HS-5 (cell line): ENCODE results near the gene CYP46A1.

Experiments used
- DNase-seq: peaks from one replicate; pipeline ENCODE4 v3.0.0-alpha.2; 2012; ENCODE audit warnings: low read depth

The CYP46A1 gene

DNA sequence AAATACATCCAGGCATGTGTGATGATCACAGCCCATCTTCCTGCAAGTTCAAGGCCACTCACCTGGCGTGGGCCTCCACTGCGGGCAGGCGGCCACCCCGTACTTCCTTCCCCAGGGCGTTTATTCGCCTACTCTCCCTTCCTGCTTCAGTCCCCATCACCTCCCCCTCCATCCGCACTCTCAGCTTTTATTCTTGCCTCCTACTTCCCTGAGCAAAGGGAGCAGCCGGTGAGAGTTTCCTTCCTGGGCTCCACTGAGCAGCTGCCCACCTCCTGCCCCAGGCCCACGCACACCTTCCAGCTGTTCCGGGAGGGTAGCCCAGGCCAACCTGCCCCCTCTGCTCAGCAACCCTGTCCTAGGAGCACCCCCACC lies 4.1 kb downstream of the CYP46A1 start:
- DNase-seq, result no peak

DNA sequence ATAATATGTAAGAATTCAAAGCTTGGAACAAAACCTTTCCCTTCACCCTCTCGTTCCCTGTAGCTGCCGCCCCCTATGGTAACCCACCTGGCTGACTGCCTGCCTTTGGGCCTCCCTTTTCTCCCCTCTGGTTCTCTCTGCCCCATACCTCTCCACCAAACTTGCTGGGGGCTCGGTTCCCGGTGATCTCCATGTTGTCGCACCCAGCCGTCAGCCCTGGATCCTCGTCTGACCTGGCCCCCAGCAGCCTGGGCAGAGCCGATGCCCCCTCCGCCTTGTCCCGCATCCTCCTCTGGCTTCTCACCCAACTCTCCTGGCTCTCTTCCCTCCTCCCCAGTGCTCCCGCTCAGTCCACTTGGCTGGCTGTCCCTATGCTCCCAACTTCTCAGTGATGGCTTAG lies 4.5 kb downstream of the CYP46A1 start:
- DNase-seq, result no peak

DNA sequence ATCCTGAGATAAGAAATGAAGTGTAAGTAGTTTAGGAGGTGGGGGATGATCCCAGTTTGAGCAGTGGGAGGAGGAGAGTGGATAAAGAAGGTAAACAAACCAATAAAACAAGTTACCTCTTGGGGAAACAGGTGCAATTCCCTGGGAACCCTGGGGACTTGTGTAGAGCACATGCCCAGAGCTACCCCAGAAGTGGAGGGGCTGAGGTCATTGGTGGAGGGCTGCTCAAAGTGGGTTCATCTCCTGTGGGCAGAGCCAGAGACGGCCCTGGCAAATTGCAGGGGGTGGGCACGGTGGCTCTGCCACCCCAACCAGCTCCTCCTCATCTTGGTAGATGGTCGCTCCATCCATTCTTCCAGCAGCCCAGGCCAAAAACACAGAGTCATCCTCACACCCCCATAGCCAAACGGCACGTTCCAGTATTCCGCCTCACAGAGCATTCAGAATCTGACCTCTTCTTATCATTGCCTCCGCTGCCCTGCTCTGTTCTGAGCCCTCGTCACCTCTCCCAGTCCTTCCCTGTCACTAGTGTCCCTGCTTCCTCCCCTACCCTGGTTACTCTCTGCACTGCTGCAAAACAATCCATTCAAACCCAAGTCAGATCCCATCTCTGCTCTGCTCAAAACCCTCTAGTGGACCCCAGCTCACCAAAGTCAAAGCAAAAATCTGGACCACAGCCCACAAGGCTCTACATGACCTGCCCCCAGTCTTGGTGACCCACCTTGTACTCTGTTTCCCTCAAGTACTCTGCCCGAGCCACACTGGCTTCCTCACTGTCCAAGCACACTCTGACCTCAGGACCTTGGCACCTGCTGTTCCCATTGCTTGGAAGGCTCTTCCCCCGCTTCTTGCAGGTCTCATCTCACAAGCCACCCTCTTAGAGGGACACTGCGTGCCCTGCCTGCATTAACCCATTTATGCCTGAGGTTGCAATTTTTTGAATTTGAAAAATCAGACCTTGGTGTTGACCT lies 5.5 kb downstream of the CYP46A1 start:
- DNase-seq, result no peak

DNA sequence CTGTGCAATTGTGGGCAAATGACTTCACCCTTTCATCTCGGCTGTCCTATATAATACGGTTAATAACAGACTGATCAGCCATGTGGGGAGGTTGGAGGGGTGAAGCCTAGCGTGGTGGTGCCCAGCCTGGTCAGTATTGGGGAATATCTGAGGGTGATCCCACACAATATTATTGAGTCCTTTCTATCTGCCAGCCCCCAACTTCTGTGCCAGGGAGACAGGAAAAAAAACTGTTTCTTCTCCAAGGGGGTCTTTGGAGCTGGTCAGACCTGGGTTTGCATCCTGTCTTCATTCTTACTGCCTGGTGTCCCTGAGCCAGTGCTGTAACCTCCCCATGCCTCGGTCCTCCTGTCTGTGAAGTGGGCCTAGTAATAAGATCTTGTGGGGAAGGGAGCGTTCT lies 6.5 kb downstream of the CYP46A1 start:
- DNase-seq, result no peak

DNA sequence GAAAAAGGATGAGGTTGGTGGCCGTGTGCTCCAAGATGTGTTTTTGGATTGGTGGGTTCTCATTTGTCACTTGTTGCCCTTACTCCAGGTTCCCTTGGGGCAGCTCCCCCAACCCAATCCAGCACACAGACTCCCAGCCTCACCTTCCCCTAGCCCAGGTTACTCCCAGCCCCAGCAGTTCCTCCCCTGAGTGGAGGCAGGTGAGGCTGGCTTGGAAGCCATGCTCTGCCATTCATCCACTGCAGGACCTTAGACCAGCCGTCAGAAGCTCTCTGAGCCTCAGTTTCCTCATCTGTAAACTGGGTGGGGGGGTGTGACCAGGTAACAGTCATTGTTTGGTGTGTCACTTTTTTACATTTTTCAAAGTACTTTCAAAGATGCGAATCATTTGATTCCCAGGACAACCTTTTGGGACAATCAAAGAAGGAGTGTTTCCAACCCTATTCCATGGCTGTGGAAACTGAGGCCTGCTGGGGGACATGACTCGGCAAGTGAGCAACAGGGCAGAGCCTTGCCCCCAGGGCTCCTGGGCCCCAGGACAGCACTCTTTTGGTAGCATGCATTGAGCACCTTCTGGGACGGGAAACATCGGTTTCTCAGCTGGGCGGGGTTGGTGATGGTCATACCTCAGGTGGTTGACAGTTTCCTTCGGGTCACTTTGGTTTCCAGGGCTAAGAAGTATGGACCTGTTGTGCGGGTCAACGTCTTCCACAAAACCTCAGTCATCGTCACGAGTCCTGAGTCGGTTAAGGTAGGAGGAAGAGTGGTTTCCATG lies 7.2 kb downstream of the CYP46A1 start:
- DNase-seq, result no peak

DNA sequence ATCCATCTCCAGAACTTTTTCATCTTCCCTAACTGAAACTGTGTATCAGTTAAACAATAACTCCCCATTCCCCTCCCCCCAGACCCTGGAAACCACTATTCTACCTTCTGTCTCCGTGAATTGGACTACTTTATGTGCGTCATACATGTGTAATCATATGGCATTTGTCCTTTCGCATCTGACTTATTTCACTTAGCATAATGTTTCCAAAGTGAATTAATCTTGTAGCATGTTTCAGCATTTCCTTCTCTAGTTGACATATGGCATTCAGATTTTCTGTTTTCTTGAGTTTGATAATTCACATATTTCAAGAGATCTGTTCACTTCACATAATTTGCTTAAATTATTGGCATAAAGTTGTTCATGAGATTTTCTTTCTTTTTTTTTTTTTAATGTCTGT lies 9.8 kb downstream of the CYP46A1 start:
- no peak for DNase-seq

DNA sequence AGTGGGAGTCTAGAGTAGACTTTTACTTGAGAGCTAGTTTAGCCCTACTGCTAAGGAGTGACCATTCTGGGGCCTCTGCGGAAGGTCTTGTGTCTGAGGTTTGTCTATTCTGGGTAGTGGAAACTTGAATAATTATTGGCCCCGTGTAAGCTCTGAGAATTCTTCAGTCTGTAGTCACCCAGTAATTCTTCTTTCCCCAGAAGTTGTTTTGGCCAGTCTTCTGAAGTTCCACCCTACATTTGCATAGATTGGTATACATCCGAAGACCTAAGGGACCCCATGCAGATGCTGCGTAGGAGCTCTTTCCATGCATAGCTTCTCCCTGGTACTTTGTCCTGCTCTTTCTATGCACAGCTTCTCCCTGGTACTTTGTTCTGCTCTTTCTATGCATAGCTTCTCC lies 12.8 kb downstream of the CYP46A1 start:
- DNase-seq, result no peak

DNA sequence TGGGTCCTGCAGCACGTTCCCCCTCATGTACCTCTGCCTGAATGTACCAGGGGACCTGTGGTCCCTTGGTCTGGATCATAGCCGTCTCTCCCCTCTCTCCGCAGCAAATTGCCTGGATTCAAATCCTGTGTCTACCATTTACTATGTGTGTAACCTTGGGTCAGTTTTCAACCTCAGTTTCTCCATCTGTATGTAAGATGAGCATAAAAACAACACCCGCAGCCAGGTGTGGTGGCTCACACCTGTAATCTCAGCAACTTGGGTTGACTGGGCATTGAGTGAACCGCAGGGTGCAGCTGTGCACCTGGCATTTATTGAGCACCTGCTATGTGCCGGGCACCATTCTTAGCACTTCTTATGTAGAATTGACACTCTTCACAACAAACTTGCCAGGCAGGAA lies 14.1 kb downstream of the CYP46A1 start:
- DNase-seq, result no peak

DNA sequence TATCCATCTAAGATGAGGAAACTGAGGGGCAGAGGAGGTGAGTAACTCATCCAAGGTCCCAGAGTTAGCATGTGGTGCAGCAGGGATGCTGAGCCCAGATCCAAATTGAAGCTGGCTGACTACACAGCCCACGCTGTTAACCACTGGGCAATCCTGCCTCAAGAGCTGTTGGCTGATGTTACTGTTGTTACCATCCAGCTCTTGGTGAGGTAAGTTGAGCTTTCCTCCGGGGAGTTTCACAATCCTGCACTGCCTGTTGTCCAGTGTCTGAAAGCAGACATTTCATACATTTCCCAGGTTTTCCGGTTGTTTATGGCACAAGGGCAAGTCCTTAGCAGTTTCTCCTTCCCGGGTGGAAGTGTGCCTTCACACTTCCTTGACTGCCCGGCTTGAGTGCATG lies 14.5 kb downstream of the CYP46A1 start:
- no peak for DNase-seq

DNA sequence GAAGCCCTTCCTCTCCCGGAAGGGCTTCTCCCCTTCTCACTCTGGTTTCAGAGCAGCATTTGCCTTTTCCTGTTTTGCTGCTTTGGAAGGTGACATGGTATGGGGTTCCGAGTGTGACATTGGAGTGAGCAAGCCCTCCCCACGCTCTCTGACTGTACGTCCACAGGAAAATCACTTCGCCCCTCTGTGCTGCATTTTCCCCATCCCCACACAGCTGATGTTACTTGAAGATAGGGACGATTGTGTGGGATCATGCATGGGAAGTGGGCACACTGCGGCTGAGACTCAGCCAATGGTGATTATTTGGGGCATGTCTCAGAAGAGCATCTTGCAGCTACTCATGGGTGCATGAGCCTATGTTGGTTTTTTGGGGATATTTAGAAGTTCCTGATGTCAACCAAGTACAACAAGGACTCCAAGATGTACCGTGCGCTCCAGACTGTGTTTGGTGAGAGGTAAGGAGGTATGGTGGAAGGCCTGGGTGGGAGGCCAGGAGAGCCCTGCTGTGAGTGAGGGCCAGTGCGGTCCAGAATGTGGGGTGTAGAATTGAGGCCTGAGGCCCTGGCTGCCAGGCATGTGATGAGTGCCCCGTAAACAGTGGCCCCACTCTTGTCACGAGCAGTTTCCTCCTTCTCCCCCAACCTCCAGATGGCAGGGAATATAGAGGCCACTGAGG lies 15.1 kb downstream of the CYP46A1 start:
- no peak for DNase-seq

DNA sequence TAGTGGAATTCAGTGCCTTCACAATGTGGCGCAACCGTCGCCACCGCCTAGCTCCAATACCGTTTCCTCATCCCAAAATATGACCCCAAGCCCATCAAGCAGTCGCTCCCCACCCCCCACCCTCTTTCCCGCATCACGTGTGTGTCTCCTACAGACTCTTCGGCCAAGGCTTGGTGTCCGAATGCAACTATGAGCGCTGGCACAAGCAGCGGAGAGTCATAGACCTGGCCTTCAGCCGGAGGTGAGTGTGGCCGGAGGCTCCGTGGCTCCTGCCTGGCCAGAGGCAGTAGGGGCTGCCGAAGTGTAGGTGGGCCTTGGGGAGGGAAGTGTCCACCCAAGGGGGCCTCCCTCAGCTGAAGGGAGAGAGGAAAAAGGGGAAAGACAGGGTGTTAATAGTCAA lies 15.8 kb downstream of the CYP46A1 start:
- DNase-seq, result no peak

DNA sequence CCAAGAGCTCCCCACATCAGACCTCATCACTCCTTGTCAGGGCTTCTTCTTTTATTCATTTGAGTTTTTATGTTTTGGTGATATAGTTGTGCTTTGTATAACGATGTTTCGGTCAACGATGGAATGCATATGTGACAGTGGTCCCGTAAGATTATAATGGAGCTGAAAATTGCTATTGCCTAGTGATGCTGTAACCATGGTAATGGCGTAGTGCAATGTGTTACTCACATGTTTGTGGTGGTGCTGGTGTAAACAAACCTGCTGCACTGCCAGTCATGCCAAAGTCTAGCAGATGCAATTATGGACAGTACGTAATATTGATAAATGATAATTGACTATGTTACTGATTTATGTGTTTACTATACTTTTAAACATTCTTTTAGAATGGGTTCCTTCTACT lies 16.3 kb downstream of the CYP46A1 start:
- no peak for DNase-seq

DNA sequence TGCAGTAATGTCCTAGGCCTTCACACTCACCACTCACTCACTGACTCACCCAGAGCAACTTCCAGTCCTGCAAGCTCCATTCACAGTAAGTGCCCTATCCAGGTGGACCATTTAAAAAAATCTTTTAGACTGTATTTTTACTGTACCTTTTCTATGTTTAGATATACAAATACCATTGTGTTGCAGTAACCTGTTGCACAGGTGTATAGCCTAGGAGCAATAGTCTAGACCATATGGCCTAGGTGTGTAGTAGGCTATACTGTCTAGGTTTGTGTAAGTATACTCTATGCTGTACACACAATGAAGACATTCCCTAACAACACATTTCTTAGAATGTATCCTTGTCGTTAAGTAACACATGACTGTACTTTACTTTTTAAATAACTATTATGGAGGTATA lies 17.2 kb downstream of the CYP46A1 start:
- no peak for DNase-seq

DNA sequence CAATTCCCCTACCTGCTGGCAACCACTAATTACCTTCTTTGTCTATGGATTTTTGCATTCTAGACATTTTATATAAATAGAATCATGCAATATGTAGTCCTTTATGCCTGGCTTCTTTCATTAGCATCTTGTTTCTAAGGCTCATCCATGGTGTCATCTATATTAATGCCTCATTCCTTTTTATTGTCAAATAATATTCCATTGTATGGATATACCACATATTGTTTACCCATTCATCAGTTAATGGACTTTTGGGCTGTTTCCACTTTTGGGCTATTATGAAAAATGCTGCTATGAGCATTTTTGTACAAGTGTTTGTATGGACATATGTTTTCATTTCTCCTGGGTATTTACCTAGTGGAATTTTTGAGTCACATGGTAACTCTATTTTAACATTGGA lies 18.0 kb downstream of the CYP46A1 start:
- no peak for DNase-seq

DNA sequence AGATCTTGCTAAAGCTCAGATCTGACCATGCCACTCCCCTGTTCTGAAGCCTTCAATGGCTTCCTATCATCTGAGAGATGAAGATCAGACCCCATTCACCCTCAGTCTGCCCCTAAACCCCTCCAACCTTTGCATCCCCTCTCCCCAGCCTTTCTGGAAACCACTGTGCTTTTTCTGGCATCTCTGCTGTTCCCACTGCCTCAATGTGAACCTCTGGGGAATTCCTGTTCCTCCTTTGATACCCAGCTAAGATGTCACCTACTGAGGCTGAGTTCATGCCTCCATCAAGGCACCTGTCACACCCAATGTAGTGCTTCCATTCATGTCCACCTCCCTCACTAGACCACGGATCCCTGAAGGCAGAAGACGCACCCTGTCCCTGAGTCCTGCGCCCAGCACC lies 19.3 kb downstream of the CYP46A1 start:
- no peak for DNase-seq

DNA sequence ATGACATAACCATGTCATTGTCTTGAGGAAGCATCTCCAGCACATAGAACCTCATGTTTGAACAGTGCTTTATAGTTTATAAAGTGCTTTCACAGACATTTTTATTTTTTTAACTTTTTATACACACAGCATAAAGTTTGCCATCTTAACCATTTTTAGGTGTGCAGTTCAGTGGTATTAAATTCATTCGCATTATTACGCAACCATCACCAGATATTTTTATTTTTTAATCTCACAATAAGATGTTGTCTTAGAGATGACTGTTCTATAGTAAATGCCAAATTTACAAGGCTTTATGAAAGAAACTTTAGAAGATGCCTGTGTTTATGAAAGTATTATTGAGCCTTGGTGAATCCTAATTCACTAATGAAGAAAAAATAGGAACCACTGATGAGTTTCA lies 19.9 kb downstream of the CYP46A1 start:
- no peak for DNase-seq

DNA sequence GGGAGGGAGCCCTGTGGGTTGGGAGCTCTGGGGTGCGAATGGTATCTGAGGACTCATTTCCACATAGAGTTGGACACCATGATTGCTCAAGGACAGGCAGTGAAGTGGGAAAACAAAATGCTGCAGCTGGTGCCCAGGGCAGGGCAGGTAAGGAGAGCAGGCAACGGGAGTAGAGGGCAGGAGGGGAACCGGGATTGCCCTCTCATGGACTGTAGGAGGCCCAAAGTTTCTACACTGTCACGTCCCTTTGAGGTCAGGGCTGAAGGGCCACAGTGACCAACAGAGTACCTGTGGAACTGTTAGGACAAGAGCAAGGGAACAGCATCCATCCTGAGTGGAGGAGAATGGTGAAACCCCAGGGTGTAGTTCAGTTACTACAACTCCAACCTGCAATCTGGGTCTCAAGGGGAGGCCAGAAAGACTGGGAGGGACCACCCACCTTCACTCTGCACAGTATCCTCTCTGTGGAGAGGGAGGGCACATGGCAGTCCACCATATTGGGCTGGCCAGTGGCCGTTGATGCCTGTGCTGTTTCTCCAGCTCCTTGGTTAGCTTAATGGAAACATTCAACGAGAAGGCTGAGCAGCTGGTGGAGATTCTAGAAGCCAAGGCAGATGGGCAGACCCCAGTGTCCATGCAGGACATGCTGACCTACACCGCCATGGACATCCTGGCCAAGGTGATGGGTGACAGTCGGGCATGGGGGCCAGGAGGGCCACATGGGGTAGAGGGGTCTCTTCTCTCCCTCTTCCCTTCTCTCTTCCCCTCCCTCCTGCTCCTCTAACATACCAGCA lies 22.2 kb downstream of the CYP46A1 start:
- DNase-seq, result no peak

DNA sequence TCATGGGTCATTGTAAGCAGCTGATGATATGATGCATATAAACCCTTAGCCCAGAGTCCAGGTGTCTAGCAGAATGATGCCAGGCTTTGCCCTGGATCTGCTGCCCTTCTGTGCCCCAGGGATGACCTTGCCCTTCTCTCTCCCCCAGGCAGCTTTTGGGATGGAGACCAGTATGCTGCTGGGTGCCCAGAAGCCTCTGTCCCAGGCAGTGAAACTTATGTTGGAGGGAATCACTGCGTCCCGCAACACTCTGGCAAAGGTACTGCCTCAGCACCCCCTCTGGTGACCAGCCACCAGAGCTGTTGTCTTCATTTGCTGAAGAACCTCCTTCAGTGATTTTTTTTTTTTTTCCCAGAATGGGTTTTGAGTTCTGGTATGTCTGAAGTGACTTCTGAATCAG lies 23.3 kb downstream of the CYP46A1 start:
- DNase-seq, result no peak

DNA sequence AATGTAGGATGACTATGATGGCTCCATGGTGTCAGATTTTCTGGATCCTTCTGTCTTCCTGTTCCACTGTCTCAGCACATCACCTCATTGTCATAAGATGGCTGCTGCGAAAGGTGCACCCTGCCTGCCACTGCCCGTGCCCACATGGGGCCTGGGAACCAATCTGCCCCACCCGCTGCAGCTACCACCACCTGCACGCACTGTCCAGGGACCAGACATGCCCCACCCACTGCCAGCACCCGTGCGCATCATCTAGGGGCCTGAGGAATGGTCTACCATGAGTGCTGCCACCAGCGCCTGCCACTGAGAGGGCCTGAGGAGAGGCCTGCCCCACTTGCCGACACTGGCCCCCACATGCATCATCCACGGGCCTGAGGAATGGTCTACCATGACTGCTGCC lies 23.8 kb downstream of the CYP46A1 start:
- no peak for DNase-seq

DNA sequence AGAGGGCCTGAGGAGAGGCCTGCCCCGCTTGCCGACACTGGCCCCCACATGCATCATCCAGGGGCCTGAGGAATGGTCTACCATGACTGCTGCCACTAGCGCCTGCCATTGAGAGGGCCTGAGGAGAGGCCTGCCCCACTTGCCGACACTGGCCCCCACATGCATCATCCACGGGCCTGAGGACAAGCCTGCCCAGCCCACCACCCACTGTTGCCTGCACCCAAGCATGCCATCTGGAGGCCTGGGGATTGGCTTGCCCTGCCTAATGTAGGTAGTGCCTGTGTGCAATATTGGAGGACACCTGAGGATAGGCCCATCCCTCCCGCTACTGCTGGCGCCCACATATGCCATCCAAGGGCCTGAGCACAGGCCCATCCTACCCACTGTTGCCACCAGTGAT lies 24.4 kb downstream of the CYP46A1 start:
- no peak for DNase-seq

DNA sequence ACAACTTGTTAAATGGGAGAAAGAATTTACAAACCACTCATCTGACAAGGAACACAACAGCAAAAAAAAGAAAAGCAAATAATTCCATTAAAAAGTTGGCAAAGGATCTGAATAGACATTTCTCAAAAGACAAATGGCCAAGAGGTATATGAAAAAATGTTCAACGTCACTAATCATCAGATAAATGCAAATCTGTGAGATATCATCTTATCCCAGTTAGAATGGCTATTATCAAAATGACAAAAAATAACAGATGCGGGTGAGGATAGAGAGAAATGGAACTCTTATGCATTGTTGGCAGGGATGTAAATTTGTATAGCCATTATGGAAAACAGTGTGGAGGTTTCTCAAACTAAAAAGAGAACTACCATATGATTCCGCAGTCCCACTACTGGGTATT lies 29.9 kb downstream of the CYP46A1 start:
- DNase-seq, result no peak
